H9 (cell line): ENCODE results near the gene EHD2. TPM values are rescaled to one million over a fixed set of nuclear protein-coding genes. Genes with fewer than 3 reads are reported as not detected.

ENCODE experiments used
- DNase-seq: peaks from one replicate; pipeline ENCODE4 v3.0.0-alpha.2; 2017
- H2AFZ ChIP-seq: one replicate; pipeline ENCODE4 v1.6.1; 2013; ENCODE audit warnings: mild to moderate bottlenecking, low read length, control low read depth, moderate library complexity
- H2AK5ac ChIP-seq: 2 replicates; pipeline ENCODE4 v1.6.1; 2013; ENCODE audit warnings: low read length, control low read depth, mixed read lengths; ENCODE audit not compliant: insufficient read length
- H2BK120ac ChIP-seq: one replicate; pipeline ENCODE4 v1.6.1; 2013; ENCODE audit warnings: low read depth, mild to moderate bottlenecking, low read length, control low read depth, inconsistent platforms; ENCODE audit not compliant: poor library complexity, severe bottlenecking
- H2BK12ac ChIP-seq: 2 replicates; pipeline ENCODE4 v1.6.1; 2013; ENCODE audit warnings: low read length, control low read depth, mixed read lengths, low read depth; ENCODE audit not compliant: insufficient read length
- H2BK15ac ChIP-seq: 2 replicates; pipeline ENCODE4 v1.6.1; 2013; ENCODE audit warnings: low read depth, low read length, control low read depth
- H2BK20ac ChIP-seq: one replicate; pipeline ENCODE4 v1.6.1; 2013; ENCODE audit warnings: low read depth, mild to moderate bottlenecking, low read length, control low read depth, inconsistent platforms; ENCODE audit not compliant: poor library complexity, severe bottlenecking
- H2BK5ac ChIP-seq: 2 replicates; pipeline ENCODE4 v1.6.1; 2013; ENCODE audit warnings: low read length, control low read depth, mixed read lengths; ENCODE audit not compliant: insufficient read length
- H3K14ac ChIP-seq: 2 replicates; pipeline ENCODE4 v1.6.1; 2013; ENCODE audit warnings: low read length, control low read depth; ENCODE audit not compliant: insufficient read depth
- H3K18ac ChIP-seq: 2 replicates; pipeline ENCODE4 v1.6.1; 2013; ENCODE audit warnings: low read depth, mild to moderate bottlenecking, mixed read lengths, low read length, control low read depth; ENCODE audit not compliant: insufficient read length
- H3K23ac ChIP-seq: 2 replicates; pipeline ENCODE4 v1.6.1; 2013; ENCODE audit warnings: low read length, control low read depth, mixed read lengths, low read depth; ENCODE audit not compliant: insufficient read length
- H3K23me2 ChIP-seq: 2 replicates; pipeline ENCODE4 v1.6.1; 2013; ENCODE audit warnings: low read depth, mild to moderate bottlenecking, mixed read lengths, low read length, control low read depth; ENCODE audit not compliant: insufficient read length, poor library complexity, severe bottlenecking
- H3K27ac ChIP-seq: 2 replicates; pipeline ENCODE4 v1.5.1; 2013; ENCODE audit warnings: low read length, control low read depth, mixed read lengths, low read depth; ENCODE audit not compliant: insufficient read length
- H3K27me3 ChIP-seq: 2 replicates; pipeline ENCODE4 v1.6.1; 2013; ENCODE audit warnings: low read length, control low read depth, inconsistent platforms; ENCODE audit not compliant: insufficient read depth
- H3K4ac ChIP-seq: 2 replicates; pipeline ENCODE4 v1.6.1; 2013; ENCODE audit warnings: low read depth, mild to moderate bottlenecking, control low read depth, inconsistent platforms, low read length, moderate library complexity
- H3K4me1 ChIP-seq: 2 replicates; pipeline ENCODE4 v1.6.1; 2013; ENCODE audit warnings: low read length, control low read depth, inconsistent platforms; ENCODE audit not compliant: insufficient read depth
- H3K4me2 ChIP-seq: 2 replicates; pipeline ENCODE4 v1.6.1; 2013; ENCODE audit warnings: low read length, control low read depth, mixed read lengths; ENCODE audit not compliant: insufficient read length, insufficient read depth
- H3K56ac ChIP-seq: 2 replicates; pipeline ENCODE4 v1.6.1; 2013; ENCODE audit warnings: low read depth, mild to moderate bottlenecking, mixed read lengths, low read length, control low read depth; ENCODE audit not compliant: insufficient read length
- H3K79me1 ChIP-seq: 2 replicates; pipeline ENCODE4 v1.6.1; 2013; ENCODE audit warnings: low read depth, mild to moderate bottlenecking, moderate library complexity, low read length, control low read depth, inconsistent platforms; ENCODE audit not compliant: insufficient read depth, poor library complexity, severe bottlenecking
- H3K79me2 ChIP-seq: 2 replicates; pipeline ENCODE4 v1.6.1; 2013; ENCODE audit warnings: low read length, control low read depth, inconsistent platforms; ENCODE audit not compliant: insufficient read depth
- H3K9ac ChIP-seq: 2 replicates; pipeline ENCODE4 v1.6.1; 2013; ENCODE audit warnings: low read length, control low read depth, mixed read lengths; ENCODE audit not compliant: insufficient read length; ENCODE audit errors: extremely low read depth
- H3K9me3 ChIP-seq: one replicate; pipeline ENCODE4 v1.6.1; 2013; ENCODE audit warnings: low read depth, low read length, inconsistent platforms; ENCODE audit not compliant: control insufficient read depth
- H3T11ph ChIP-seq: one replicate; pipeline ENCODE4 v1.6.1; 2013; ENCODE audit warnings: mild to moderate bottlenecking, low read length, control low read depth, inconsistent platforms
- H4K20me1 ChIP-seq: one replicate; pipeline ENCODE4 v1.6.1; 2013; ENCODE audit not compliant: control insufficient read depth, insufficient read length, insufficient read depth
- H4K5ac ChIP-seq: 2 replicates; pipeline ENCODE4 v1.6.1; 2013; ENCODE audit warnings: low read depth, mild to moderate bottlenecking, mixed read lengths, low read length, control low read depth; ENCODE audit not compliant: insufficient read length
- H4K8ac ChIP-seq: replicated peaks from 2 replicates; pipeline ENCODE4 v1.6.1; 2013; ENCODE audit warnings: low read length, control low read depth, mixed read lengths, low read depth; ENCODE audit not compliant: insufficient read length
- H4K91ac ChIP-seq: 2 replicates; pipeline ENCODE4 v1.6.1; 2013; ENCODE audit warnings: low read depth, mild to moderate bottlenecking, moderate library complexity, mixed read lengths, low read length, control low read depth; ENCODE audit not compliant: insufficient read length
- H3K27ac Mint-ChIP-seq, 3 experiments: 2 replicates in 2 of 3; 3 replicates in 1 of 3; pipeline ENCODE4 v1.8.0; 2020 to 2021; ENCODE audit warnings: mixed read lengths in 3 of 3, mild to moderate bottlenecking in 1 of 3, moderate library complexity in 1 of 3
- H3K27me3 Mint-ChIP-seq: 2 replicates; pipeline ENCODE4 v1.8.0; 2021; ENCODE audit warnings: low read depth, mild to moderate bottlenecking, moderate library complexity, mixed read lengths
- H3K36me3 Mint-ChIP-seq, 3 experiments: 2 replicates in 2 of 3; 3 replicates in 1 of 3; pipeline ENCODE4 v1.8.0; 2020 to 2021; ENCODE audit warnings: low read depth in 3 of 3, mixed read lengths in 3 of 3; ENCODE audit not compliant: insufficient read depth in 1 of 3
- H3K4me1 Mint-ChIP-seq, 2 experiments: 2 replicates each; pipeline ENCODE4 v1.8.0; 2020; ENCODE audit warnings: mixed read lengths in 2 of 2
- H3K4me3 Mint-ChIP-seq, 2 experiments: 2 replicates in 1 of 2; 3 replicates in 1 of 2; pipeline ENCODE4 v1.8.0; 2020 to 2021; ENCODE audit warnings: mild to moderate bottlenecking in 2 of 2, mixed read lengths in 2 of 2, moderate library complexity in 1 of 2
- H3K9me3 Mint-ChIP-seq, 2 experiments: 2 replicates in 1 of 2; 3 replicates in 1 of 2; pipeline ENCODE4 v1.8.0; 2020; ENCODE audit warnings: mild to moderate bottlenecking in 2 of 2, mixed read lengths in 2 of 2, moderate library complexity in 1 of 2
- WGBS: extraction: QIAGEN DNeasy Blood & Tissue Kit; methylation state at CpG from one replicate; pipeline ENCODE4 v1.1.7; 2013; ENCODE audit warnings: missing lambda C conversion rate, low lambda C conversion rate, mixed read lengths; ENCODE audit not compliant: insufficient read length; ENCODE audit errors: extremely low coverage; 5-methylcytosine and 5-hydroxymethylcytosine counted together
- total RNA-seq: library from RNA; stranded (reverse); gene quantifications from 2 replicates; pipeline ENCODE4 v1.2.1, GENCODE V29; 2021
- TF ChIP-seq, protein P1 (sequence below): fragments of 200-600 bp; sonication (generic); conservative IDR thresholded peaks from 3 replicates; pipeline ENCODE4 v1.8.0; 2021; ENCODE audit warnings: antibody characterized with exemption, mild to moderate bottlenecking

EHD2 gene
- total RNA-seq, 1 experiment from 2014 or later, result 19.7 TPM

DNA sequence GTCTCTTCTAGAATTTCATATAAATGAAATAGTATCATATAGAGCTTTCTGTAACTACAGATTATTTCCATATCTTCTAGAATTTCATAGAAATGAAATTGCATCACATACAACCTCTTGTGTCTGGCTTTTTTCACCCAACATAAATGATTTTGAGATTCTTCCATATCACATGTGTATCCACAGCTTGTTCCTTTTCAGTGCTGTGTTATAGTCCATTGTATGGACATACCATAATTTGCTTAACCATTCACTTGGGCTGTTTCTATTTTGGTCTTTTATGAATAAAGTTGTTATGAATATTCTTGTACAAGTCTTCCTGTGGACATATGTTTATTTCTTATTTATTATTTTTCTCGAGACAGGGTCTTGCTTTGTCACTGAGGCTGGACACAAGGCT lies 79.4 kb downstream of the EHD2 start:
- TF ChIP-seq, protein P1, sequence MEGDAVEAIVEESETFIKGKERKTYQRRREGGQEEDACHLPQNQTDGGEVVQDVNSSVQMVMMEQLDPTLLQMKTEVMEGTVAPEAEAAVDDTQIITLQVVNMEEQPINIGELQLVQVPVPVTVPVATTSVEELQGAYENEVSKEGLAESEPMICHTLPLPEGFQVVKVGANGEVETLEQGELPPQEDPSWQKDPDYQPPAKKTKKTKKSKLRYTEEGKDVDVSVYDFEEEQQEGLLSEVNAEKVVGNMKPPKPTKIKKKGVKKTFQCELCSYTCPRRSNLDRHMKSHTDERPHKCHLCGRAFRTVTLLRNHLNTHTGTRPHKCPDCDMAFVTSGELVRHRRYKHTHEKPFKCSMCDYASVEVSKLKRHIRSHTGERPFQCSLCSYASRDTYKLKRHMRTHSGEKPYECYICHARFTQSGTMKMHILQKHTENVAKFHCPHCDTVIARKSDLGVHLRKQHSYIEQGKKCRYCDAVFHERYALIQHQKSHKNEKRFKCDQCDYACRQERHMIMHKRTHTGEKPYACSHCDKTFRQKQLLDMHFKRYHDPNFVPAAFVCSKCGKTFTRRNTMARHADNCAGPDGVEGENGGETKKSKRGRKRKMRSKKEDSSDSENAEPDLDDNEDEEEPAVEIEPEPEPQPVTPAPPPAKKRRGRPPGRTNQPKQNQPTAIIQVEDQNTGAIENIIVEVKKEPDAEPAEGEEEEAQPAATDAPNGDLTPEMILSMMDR, result no peak
- Mint-ChIP-seq H3K36me3 (peaks cover 2 to 5% (median 3%) of the 10 kb centered on the region in 3 experiments; a peak in 2 of 7 replicates), H3K27me3 (peaks cover under 1% of the 10 kb centered on the region; the same call in 1 of the 2 replicates), H3K4me1 (peaks cover 8 to 18% of the 10 kb centered on the region in 2 experiments), H3K9me3 (peaks cover 7 to 8% of the 10 kb centered on the region in 2 experiments), H3K27ac (no peak overlapping the region), H3K4me3 (no peak overlapping the region)
- Histone ChIP-seq H3K4me1 (no peaks in the 10 kb centered on the region), H3K27me3 (no peaks in the 10 kb centered on the region), H3K9me3 (no peaks in the 10 kb centered on the region), H2BK12ac (no peak overlapping the region), H3K23ac (no peak overlapping the region), H3K4ac (no peak overlapping the region), H2AK5ac (no peak overlapping the region), H3K56ac (no peak overlapping the region), H3K9ac (no peak overlapping the region), H3K23me2 (no peaks in the 10 kb centered on the region), H4K5ac (no peak overlapping the region), H4K91ac (no peak overlapping the region), H3K79me1 (no peaks in the 10 kb centered on the region), H4K8ac (no peak overlapping the region), H2BK5ac (no peak overlapping the region), H3K18ac (no peak overlapping the region), H3K4me2 (no peak overlapping the region), H2BK20ac (no peak overlapping the region), H2BK15ac (no peak overlapping the region), H3K14ac (no peak overlapping the region), H4K20me1 (no peaks in the 10 kb centered on the region), H3T11ph (no peak overlapping the region), H2BK120ac (no peak overlapping the region), H3K79me2 (no peaks in the 10 kb centered on the region), H3K27ac (no peak overlapping the region), H2AFZ (no peak overlapping the region)
- no CpG with 5 or more reads among the region's 1 CpG for WGBS
- DNase-seq, result no peak

Other genes starting within 250 kb of the EHD2 start
- gene SLC8A2, start 241.5 kb upstream of the EHD2 start, total RNA-seq, result 10.7 and 11.3 TPM in 2 replicates
- 33.6 and 35.4 TPM in 2 replicates for gene KPTN, start 229.2 kb upstream of the EHD2 start, total RNA-seq
- 62.3 and 62.8 TPM in 2 replicates for gene NAPA, start 198.4 kb upstream of the EHD2 start, total RNA-seq
- not detected in 2 replicates for gene ZNF541, start 140.3 kb upstream of the EHD2 start, total RNA-seq
- gene BICRA, start 104.3 kb upstream of the EHD2 start, total RNA-seq, result 26.8 and 29.3 TPM in 2 replicates
- gene NOP53, start 32.1 kb downstream of the EHD2 start, total RNA-seq, result 325 and 332 TPM in 2 replicates
- gene SELENOW, start 65.3 kb downstream of the EHD2 start, total RNA-seq, result 377 and 388 TPM in 2 replicates
- gene TPRX1, start 91.1 kb downstream of the EHD2 start, total RNA-seq, result not detected in 2 replicates
- 0.13 and 0.15 TPM in 2 replicates for gene CRX, start 108.5 kb downstream of the EHD2 start, total RNA-seq
- not detected in 2 replicates for gene TPRX2, start 145.8 kb downstream of the EHD2 start, total RNA-seq
- not detected in 2 replicates for gene SULT2A1, start 172.9 kb downstream of the EHD2 start, total RNA-seq